GM21367 (cell line): ENCODE data around the gene DLGAP5.

Experiments used
- ATAC-seq: cut with Tn5 transposase; IDR thresholded peaks from one replicate; pipeline ENCODE4 v1.9.1; 2021; ENCODE audit not compliant: unreplicated experiment

The DLGAP5 gene

DNA sequence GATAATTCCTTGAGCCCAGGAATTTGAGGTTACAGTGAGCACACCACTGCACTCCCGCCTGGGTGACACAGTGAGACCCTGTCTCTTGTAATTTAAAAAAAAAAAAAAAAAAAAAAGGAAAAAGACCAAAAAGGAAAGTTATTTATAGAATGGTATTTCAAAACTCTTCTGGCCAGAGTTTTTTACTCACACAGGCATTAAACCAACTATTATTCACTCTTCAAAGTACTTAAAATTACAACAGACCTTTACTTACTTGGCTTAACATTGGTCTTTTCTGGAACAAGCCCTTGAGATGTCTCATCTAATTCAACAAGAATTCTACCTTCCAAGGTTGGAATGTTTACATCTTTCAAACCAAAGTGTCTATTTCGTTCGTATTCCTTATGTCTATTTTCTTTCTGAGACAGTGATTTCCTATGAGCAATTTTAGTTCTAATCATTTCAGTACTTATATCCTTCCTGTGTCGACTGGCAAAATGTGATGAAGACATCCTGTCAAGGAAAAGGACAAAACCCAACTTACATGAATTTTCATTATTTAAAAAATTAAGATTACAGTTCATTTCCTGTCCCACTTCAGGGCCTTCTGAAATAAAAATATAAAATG, 2.6 kb downstream of the DLGAP5 start:
- ATAC-seq, result no peak

DNA sequence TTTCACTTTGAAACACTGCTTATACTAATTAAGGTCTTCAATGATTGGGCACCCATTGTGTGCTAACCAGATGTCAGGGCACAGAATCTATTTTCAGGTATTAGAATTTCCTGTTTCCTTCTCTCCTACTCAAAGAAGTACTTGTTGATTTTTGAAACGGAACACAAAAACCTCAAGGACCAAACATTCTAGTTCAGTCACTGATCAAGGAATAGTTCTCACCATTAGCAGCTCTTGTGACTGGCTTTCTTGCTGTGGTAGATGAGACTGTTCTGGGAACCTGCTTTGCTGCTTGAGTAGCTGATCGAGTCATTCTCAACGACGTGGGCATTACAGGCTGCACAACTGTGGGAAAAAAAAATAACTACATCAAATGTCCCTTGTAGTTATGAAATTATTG, 11.0 kb downstream of the DLGAP5 start:
- ATAC-seq, result peak; percentile 58

GRCh38 chr14:55180006-55180405, 11.4 kb downstream of the DLGAP5 start:
- ATAC-seq, result no peak

- ATAC-seq, result no peak
Measured at GRCh38 chr14:55170526-55170925, 20.9 kb downstream of the DLGAP5 start.

DNA sequence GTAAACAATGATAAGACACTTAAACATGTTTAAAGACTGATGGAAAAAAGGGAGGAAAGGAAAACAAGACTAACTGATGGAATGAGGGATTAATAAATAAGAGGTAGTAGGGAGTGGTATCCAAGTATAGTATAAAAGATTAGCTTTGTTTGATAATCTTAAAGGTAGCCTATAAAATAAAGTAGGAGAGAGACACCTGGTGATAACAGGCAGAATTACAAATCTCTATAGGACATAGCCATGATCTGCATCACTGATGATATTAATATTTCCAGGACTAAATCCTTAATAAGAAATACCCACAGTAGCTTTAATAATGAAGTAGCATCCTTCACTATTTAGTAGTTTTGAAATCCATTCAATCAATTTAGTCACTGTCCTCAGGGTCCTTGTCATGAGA, 30.4 kb downstream of the DLGAP5 start:
- no peak for ATAC-seq

- ATAC-seq, result no peak
Measured at GRCh38 chr14:55158412-55158811, 33.0 kb downstream of the DLGAP5 start.

DNA sequence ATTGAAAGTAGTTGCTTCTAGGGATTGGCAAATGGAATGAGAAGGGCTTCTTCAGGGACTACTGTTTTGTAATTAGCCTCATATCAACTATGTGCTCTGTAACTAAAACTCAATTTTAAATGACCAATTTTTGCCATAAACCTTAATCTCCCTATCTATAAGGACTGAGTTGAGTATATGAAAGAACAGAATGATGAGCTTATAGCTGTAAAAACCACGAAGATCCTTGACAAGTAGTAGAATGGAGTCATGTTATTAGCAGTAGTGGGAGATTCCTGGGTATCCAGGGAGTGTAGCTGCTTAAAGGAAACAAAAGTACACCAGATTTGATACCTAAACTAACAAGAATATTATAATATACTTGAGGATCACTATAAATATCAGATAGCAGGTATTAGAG, 34.3 kb downstream of the DLGAP5 start:
- ATAC-seq, result no peak

GRCh38 chr14:55153951-55154350, 37.4 kb downstream of the DLGAP5 start:
- ATAC-seq, result no peak

GRCh38 chr14:55152052-55152753, 39.2 kb downstream of the DLGAP5 start:
- no peak for ATAC-seq

GRCh38 chr14:55151601-55152000, 39.8 kb downstream of the DLGAP5 start:
- no peak for ATAC-seq

- no peak for ATAC-seq
Measured at GRCh38 chr14:55146425-55146824, 45.0 kb downstream of the DLGAP5 start.

DNA sequence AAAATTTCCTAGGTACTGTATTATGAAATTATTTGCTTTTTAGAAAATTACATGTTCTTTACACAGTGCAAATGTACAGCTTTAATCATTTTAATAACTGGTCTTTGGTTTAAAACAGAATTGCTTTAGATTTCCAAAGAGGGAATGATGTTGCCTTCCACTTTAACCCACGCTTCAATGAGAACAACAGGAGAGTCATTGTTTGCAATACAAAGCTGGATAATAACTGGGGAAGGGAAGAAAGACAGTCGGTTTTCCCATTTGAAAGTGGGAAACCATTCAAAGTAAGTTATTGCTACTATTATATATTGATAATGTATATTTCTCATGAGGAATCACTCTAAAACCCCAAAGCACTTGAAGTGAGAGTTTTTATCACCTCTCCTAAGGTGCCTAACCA, 48.9 kb downstream of the DLGAP5 start:
- ATAC-seq, result no peak

GRCh38 chr14:55141825-55142224, 49.6 kb downstream of the DLGAP5 start:
- ATAC-seq, result no peak

GRCh38 chr14:55139696-55140509, 51.5 kb downstream of the DLGAP5 start:
- ATAC-seq, result no peak

- ATAC-seq, result no peak
Measured at GRCh38 chr14:55139141-55139540, 52.2 kb downstream of the DLGAP5 start.

GRCh38 chr14:55138091-55138490, 53.3 kb downstream of the DLGAP5 start:
- ATAC-seq, result no peak

GRCh38 chr14:55136885-55137786, 54.2 kb downstream of the DLGAP5 start:
- ATAC-seq, result no peak

- no peak for ATAC-seq
Measured at GRCh38 chr14:55136241-55136640, 55.1 kb downstream of the DLGAP5 start.

- ATAC-seq, result no peak
Measured at GRCh38 chr14:55133416-55133815, 58.0 kb downstream of the DLGAP5 start.

- ATAC-seq, result no peak
Measured at GRCh38 chr14:55131370-55132137, 59.8 kb downstream of the DLGAP5 start.
